Measurements from ENCODE around the gene KLC1.
"Not testable (repeated sequence)": the region's sequence is repeated elsewhere in the genome, so short reads cannot be mapped to it uniquely, and the experiment has no call there.

KLC1 gene

DNA sequence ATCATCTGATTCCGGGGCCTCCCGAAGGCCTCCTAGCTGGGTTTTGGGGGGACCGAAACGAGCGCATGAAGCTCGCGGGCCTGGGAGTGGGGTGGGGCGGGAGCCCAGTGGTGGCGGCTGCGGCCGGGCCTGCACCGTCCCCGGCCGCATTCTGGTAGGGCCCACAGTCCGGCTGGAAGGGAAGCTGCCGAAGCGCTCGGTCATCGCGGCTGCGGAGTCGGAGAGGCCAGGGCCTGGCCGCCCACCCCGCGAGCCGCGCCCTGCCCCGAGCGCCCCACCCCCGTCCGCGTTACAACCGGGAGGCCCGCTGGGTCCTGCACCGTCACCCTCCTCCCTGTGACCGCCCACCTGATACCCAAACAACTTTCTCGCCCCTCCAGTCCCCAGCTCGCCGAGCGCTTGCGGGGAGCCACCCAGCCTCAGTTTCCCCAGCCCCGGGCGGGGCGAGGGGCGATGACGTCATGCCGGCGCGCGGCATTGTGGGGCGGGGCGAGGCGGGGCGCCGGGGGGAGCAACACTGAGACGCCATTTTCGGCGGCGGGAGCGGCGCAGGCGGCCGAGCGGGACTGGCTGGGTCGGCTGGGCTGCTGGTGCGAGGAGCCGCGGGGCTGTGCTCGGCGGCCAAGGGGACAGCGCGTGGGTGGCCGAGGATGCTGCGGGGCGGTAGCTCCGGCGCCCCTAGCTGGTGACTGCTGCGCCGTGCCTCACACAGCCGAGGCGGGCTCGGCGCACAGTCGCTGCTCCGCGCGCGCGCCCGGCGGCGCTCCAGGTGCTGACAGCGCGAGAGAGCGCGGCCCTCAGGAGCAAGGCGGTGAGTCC lies at the start of gene KLC1:
Gene KLC1 (plus strand): TSS at position 528 of the 819 bp plus-strand sequence. CDS start 25,354 bp downstream, outside the sequence.
- peak in 1 of 2 experiments; percentile 26 for DNase-seq (ENCODE audit: low read depth in 2 of 2)

DNA sequence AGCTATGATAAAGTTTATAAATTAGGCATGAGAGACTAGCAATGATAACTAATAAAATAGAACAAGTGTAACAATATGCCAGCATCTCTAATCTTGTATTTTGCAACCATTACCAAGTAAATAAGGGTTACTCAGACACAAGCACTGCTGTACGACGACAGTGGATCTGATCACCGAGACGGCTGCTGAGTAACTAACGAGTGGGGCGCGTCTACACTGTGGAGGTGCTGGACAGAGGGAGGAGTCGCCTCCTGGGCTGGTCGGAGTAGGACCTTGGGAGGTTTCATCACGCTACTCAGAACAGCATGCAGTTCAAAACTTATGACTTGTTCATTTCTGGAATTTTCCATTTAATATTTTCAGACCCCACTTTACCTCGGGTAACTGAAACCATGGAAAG lies 47.8 kb upstream of the KLC1 start:
- no peak for DNase-seq (ENCODE audit: low read depth in 2 of 2)

DNA sequence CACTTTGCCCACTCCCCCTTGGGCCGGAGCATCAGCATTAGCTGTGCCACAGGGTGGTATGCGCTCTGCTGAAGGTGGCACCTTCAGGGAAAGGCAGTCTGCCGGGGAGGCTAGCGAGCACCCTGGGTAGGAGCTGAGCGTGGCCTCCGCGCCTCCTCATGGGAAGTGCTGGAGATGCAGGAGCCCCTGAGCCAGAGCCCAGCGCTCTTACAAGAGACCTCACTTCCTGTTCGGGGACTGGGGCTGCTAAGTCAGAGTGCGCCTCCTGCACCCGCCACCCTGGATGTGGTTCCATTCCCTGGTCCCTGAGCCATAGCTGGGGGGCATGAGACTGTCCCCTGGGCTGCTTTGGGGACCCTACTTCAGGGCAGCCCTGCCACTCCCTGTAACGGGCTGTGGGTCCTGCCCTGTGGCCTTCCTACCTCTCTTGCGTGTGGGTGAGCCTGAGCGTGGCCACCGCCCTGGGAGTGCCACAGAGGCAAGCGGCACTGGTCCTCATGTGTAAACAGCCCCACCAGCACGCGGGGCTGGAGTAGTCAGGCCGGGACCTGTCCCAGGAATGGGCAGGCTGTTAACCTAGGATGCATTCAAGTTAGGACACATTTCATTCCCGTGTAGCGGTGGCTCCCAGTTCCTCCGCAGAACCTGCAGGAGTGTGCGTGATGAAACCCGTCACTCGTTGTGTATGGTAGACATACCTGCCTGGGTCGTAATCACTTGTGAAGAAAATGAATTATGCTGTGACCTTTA lies 46.9 kb upstream of the KLC1 start:
- DNase-seq (ENCODE audit: low read depth in 2 of 2): no peak

DNA sequence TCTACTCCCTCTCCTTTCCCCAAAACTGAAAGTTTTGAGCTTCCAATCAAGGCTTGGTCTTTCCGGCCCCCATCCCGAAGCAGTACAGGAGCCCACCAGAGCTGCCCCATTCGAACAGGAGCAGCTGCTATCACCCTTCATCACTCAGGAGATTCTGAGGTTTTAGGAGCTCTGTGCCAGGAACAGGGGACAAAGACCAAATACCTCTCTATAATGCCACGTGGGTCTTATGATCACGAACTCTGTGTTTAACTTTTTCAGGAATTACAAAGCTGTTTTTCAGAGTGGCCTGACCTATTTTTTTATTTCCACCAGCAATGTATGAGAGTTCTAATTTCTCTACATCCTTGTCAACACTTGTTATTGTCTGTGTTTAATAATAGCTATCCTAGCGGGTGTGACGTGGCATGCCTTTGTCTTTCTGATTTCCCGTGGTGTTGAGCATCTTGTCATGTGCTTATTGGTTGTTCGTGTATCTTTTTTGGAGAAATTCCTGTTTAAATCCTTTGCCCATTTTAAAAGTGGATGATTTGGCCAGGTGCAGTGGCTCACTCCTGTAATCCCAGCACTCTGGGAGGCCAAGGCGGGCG lies 44.6 kb upstream of the KLC1 start:
- no peak for DNase-seq (ENCODE audit: low read depth in 2 of 2)

DNA sequence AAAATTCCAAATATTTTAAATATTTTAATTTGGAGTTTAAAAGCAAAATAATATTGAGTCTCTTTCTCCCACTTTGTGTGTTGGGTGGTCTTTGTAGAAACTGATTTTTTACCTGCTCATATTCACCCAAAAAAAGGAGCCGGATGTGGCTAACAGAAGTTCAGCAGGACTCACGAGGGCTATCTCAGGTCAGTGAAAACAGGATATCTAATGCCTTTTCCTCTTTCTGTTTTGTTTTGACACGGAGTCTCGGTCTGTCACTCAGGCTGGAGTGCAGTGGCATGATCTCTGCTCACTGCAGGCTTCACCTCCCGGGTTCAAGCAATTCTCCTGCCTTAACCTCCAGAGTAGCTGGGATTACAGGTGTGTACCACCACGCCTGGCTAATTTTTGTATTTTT lies 35.4 kb upstream of the KLC1 start:
- DNase-seq (ENCODE audit: low read depth in 2 of 2): no peak

DNA sequence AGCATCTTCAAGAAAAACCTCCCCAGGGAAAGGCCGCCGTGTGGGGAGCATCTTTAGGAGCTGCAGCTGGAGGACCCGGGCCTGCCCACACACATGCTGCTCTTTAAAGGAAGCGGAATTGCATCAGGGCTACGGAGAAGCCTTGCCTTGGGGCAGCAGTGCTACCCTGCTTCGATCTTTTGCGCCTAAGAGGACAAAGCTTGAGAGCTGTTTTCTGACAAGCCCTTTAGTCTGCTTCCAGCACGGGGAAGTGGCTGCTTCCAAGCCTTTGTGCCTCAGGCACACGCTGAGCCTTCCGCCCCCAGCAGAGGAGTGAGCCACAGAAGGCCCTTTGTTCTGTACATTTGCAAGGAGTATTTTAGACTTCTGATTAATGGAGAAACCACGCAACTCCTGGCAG lies 34.7 kb upstream of the KLC1 start:
- DNase-seq (ENCODE audit: low read depth in 2 of 2): peak in 1 of 2 experiments; percentile 10

DNA sequence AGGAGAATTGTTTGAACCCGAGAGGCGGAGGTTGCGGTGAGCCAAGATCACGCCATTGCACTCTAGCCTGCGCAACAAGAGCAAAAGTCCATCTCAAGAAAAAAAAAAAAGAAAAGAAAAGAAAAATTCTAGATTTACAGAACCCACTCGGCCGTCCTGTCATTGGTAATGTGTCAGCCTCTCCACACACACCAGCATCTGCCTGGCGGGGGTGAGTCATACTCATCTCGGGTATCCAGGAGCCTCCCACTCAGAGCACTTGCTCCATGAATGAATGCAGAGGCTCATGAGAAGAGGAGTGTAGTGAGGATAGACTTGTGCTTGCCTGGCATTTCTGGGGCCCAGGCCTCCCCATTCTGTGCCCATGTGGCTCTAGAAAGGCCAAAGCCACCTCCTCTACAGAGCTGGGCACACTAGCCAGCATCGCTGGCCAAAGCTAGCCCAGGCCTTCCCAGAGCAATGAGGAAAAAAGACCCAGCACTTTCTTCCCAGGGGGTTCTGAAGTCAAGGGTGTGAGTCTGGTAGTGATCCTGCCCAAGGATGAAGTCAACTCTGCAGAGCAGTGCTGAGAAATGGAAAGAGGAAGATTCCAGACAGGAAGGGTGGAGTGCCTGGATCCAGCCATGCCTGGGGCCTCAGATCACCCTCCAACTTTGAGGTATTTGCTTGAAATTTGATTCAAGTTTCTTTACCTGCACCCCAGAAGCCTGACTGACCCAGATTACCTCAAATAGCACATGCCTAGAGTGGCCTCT lies 31.2 kb upstream of the KLC1 start:
- peak; percentile 35 to 42 for DNase-seq (ENCODE audit: low read depth in 2 of 2)

DNA sequence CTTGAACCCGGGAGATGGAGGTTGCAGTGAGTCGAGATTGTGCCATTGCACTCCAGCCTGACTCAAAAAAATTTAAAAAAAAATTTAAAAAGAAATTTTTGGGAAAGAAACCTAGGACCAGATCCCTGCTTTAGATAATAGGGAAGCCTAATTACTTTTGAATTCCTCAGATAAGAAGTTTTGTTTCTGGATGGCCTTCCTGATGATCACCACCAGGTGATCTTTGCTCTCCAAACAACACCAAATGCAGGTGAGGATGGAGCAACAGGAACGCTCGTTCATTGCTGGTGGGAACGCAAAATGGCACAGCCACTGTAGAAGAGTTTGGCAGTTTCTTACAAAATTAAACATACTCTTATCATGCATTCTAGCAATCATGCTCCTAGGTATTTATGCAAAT lies 28.5 kb upstream of the KLC1 start:
- DNase-seq (ENCODE audit: low read depth in 2 of 2): no peak

DNA sequence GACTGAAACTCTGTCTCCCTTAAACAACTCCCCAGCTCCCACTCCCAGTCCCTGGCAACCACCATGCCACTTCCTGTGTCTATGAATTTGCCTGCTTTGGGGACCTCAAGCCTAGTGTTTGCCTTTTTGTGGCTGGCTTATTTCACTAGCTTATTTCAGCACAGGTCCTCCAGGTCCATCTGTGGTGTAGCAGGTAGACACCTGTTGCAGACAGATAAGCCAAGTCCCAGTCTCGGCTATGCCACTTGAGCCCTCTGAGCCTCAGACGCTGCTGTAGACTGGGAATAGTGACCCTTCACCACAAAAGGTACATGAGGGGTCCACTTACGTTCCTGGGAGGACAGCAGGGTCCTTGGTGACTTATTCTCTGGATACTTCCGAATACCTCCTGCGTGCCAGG lies 24.4 kb upstream of the KLC1 start:
- no peak for DNase-seq (ENCODE audit: low read depth in 2 of 2)

DNA sequence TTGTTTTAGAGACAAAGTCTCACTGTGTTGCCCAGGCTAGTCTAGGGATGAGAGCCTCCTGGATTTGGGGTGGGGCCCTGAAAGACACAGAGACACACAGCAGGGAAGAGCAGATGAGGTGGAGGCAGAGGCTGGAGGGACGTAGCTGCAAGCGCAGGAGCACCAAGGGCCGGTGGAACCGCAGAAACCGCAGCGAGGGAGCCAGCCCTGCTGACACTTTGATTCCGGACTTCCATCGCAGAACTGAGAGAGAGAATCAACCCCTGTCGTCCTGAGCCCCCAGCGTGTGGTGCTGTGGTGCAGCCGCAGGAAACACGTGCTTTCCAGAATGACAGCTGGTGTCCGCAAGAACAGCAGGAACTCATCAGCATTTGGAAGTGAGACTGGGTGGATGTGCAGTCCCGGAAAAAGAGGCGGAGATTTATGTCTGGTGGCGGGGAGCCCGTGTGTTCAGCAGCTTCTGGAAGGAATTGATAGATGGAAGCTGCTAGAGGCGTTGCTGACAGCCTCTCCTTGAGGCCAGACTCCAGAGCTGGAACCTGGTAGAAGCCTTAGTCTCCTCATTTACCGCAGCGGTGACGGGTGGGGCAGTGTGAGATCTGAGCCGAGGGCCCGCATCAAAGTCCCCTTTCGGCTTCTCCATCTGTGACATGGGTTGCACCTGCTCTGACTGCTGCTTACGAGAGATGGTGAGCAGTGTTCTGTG lies 21.9 kb upstream of the KLC1 start:
- DNase-seq (ENCODE audit: low read depth in 2 of 2): peak; percentile 89 to 90

DNA sequence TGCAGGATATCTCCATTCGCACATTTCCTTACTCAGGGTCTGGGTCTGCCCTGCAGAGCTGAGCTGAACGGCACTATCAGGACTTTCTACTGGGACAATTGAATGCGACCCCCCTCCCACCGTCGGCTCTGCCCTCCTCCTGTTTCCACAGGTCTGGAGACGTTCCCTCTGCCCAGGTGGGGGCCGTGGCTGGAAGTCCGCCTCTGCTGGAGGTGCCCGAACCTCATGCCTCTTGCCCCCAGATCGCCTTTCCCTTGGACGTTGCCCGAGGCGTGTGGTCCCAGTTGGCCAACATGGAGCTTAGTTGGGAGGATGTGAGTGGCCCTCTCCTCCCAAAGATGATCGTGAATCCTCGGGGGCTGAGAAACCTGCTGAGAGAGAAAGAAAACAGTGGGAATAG lies 21.2 kb upstream of the KLC1 start:
- no peak for DNase-seq (ENCODE audit: low read depth in 2 of 2)

DNA sequence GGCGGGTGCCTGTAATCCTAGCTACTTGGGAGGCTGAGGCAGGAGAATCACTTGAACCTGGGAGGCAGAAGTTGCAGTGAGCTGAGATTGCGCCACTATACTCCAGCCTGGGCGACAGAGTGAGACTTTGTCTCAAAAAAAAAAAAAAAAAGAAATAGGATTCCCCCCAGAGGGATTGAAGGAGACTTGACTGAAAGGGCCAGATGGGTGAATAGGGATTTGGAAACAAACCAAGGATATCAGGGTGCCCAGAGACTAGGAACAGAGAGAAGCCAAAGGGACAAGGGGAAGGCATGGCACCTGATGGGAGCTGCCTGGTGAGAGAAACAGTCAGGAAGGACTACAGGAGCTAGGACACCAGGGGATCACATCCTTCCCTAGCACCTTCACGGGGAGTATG lies 19.9 kb upstream of the KLC1 start:
- DNase-seq (ENCODE audit: low read depth in 2 of 2): not testable (repeated sequence)

DNA sequence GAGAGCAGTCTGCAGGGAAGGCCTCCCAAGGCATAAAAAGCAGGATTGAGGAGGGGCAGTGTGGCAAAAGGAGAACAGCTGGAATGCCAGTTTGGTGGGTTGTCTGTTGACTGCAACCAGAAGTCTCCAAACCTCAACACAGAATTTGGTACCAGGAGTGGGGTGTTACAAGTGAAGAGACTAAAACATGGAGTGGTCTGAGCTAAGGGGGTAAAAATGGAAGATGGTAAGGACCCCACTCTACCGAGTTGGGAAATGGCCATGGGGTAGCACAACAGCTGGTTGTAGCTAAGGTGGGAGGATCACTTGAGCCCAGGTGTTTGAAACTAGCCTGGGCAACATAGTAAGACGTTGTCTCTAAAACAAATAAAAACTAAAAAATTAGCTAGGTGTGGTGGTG lies 17.8 kb upstream of the KLC1 start:
- DNase-seq (ENCODE audit: low read depth in 2 of 2): no peak

DNA sequence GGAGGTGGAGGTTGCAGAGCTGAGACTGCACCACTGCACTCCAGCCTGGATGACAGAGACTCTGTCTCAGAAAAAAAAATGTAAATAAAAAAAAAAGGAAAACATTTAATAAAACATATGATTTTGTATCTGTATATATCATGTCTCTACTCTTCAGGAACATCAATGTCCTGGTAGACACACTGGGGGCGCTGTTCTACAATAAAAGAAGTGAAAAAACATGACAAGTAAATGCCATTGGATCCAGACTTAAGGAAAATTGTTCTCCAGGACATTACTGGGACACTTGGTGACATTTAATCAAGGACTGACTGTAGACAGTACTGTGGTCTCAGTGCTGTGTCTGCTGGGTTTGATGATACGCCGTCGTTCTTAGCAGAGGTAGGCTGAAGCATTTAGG lies 15.5 kb upstream of the KLC1 start:
- no peak for DNase-seq (ENCODE audit: low read depth in 2 of 2)

DNA sequence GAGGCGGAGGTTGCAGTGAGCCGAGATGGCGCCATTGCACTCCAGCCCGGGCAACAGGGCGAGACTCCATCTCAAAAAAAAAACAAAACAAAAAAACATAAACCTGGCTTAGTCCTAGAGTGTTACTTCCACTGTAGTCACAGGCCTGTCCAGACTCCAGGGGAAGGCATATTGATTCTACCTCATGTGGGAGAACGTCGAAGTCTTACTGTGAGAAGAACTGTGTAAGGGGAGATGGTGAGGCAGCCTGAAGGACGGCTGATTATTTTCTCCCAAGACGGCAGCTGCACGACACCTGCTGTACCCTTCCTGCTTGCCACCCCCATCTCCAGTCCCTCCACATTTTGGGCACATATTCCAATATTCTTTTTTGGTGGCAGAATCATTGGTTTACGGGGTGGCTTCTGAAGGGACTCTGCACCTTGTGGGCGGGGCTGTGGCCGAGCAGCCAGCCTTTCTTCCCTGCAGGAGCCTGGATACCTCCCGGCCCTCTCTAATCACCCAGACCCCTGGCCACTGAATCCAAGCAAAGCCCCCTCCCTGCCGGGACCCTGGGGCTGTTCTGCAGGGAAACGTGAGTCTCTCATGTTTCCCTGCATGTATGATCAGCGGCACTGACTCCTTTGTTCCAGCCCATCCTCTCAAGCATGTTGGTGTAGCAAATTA lies 12.2 kb upstream of the KLC1 start:
- DNase-seq (ENCODE audit: low read depth in 2 of 2): no peak

DNA sequence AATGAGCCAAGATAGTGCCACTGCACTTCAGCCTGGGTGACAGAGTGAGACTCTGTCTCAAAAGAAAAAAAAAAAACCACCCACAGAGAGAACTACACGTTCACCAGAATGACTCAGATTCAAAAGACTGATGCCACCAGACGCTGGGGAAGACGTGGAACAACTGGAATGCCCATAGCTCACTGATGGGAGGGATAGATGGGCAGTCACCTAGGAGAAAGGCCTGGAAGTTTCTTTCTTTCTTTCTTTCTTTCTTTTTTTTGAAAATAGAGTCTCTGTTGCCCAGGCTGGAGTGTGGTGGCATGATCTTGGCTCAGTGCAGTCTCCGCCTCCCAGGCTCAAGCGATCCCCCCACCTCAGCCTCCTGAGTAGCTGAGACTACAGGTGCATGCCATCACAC lies 10.0 kb upstream of the KLC1 start:
- DNase-seq (ENCODE audit: low read depth in 2 of 2): no peak

DNA sequence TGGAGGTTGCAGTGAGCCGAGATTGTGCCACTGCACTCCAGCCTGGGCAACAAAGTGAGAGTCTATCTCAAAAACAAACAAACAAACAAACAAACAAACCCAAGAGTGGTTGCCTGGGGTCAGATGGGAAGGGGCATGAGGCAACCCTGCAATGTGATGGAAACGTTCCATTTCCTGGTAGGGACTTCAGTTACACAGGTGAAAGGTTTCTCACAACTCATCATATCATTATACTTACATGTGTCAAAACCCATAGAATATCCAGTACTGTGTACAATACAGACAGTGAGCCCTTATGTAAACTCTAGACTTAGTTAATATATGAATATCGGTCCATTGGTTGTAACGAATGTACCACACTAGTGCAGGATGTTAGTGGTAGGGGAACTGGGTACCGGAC lies 7.2 kb upstream of the KLC1 start:
- no peak for DNase-seq (ENCODE audit: low read depth in 2 of 2)

DNA sequence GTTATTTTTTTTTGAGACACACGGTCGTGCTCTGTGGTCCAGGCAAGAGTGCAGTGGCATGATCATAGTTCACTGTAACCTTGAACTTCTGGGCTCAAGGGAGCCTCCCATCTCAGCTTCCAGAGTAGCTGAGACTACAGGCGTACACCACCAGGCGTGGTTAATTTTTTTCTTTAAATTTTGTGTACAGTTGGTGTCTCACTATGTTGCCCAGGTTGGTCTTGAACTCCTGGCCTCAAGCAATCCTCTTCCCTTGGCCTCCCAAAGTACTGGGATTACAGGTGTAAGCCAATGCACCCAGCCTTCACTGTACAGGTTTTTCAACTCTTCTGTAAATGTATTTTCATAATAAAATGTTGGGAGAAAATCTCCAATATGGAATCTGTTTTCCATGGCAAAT lies 5.7 kb upstream of the KLC1 start:
- DNase-seq (ENCODE audit: low read depth in 2 of 2): no peak

DNA sequence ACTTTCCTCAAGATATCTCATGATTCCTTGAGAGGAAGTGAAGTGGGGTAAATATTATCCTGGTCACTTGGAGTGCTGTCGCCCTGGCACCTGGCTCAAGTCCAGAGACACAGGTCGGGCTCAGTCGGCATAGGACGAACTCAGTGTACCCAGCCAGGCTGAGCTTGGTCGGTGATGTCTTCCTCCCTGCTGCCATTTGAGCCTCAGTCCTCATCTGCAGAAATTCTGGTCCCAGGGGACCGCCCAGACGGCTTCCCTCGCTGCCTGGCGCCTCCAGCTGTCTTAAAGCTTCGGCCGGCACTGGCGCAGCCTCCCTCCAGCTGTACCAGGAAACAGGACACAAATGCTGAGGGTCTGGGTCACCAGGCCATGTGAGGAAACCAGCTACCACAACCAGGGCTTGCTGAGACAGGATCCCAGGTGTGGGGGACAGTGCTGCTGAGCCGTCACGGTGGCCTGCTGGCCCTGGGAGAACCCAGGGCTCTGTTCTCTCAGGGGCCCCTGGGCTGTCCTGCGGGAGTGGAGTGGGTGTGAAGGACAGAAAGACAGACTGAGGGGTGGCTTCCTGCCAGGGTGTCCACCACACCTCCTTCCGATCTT lies 5.0 kb upstream of the KLC1 start:
- no peak for DNase-seq (ENCODE audit: low read depth in 2 of 2)

DNA sequence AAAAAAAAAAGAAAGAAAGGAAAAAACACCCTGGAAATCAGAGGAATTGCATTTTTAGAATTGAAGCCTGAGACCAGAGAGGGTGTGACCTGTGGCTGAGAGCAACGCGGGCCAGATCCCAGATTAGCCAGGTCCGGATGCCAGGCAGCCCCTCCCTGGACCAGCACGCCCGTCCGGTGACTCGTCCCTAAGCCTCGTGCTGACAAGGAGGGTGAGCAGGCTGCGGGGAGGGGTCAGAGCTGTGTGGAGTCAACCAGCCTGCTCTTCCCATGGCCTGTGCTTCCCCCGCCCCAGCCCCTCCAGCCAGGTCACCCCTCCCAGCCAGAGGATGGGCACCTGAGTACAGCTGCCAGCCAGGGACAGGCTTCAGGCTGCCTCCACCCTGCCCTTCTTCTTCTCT lies 4.2 kb upstream of the KLC1 start:
- no peak for DNase-seq (ENCODE audit: low read depth in 2 of 2)
